ENCODE results near the gene ALG1L2.
"Not testable (repeated sequence)": the region's sequence is repeated elsewhere in the genome, so short reads cannot be mapped to it uniquely, and the experiment has no call there.

ALG1L2 gene

DNA sequence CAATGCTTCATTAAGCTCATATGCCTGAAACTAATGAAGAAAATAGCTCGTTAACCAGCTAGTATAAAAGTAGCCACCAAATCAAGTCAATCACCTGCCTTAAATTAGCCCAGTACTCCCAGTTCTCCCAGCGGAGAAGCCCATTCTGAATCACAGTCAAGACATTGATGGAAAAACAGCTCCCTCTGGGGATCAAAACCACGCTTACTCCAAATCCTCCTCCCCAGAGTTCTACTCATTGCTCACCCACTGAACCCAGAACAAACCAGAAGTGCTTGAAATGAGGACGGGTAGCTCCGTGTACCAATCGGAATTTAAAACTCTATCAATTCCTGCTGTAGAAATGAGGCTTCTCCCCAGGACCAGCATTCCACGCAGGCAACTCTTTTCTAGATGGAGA lies 54.7 kb downstream of the ALG1L2 start:
- not testable (repeated sequence) for DNase-seq

DNA sequence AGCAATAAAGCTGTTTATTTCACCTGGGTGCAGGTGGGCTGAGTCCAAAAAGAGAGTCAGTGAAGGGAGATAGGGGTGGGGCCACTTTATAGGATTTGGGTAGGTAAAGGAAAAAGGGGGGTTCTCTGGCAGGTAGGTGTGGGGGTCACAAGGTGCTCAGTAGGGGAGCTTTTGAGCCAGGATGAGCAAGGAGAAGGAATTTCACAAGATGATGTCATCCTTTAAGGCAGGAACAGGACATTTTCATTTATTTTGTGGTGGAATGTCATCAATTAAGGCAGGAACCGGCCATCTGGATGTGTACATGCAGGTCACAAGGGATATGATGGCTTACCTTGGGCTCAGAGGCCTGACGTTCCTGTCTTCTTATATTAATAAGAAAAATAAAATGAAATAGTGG lies 56.1 kb downstream of the ALG1L2 start:
- not testable (repeated sequence) for DNase-seq

DNA sequence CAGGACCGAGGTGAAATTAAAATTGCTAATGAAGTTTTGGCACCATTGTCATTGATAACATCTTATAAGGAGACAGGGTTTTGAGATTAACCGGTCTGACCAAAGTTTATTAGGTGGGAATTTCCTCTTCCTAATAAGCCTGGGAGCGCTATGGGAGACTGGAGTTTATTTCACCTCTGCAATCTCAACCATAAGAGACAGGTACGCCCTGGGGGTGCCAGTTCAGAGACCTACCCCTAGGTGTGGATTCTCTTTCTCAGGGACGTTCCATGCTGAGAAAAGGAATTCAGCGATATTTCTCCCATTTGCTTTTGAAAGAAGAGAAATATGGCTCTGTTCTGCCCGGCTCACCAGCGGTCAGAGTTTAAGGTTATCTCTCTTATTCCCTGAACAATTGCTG lies 57.4 kb downstream of the ALG1L2 start:
- not testable (repeated sequence) for DNase-seq

DNA sequence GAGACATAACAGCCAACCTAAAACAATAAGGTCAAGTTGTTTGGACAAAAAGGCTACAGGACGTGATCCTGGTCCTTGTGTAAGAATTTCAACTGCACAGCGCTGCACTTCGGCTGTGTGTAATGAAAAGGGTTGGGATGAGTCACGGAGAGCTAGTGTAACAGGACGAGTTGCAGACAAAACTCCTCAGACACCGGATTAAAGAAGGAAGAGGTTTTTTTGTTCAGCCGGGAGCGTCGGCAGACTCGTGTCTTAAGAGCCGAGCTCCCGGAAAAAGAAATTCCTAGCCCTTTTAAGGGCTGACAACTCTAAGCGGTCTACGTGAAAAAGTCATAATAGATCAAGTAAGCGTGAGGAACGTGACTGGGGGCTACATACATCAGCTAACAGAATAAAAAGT lies 59.1 kb downstream of the ALG1L2 start:
- DNase-seq = not testable (repeated sequence)

DNA sequence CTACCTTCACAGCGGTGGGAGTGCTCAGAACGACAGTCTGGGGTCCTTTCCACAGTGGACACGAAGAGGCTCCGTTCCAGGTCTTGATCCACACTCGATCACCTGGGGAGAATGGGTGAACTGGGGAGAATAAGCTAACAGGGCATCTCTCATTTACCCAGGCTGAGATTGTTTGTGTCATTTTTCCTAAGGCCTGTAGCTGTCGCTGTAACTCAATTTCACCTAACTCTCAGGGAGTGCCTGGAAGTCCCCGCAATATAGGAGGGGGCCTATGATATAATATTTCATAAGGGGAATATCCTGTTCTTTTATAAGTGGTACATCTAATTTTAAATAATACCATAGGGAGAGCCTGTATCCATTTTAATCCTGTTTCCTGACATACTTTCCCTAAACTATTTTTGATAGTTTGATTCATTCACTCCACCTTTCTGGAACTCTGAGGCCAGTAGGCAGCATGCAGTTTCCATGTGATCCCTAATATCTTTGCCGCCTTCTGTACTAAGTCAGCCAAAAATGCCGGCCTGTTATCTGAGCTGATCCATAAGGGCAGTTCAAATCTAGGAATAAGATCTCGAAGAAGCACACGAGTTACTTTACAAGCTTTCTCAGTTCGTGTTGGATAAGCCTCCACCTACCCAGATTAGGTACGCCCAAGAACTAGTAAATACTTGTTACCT lies 62.2 kb downstream of the ALG1L2 start:
- not testable (repeated sequence) for DNase-seq

DNA sequence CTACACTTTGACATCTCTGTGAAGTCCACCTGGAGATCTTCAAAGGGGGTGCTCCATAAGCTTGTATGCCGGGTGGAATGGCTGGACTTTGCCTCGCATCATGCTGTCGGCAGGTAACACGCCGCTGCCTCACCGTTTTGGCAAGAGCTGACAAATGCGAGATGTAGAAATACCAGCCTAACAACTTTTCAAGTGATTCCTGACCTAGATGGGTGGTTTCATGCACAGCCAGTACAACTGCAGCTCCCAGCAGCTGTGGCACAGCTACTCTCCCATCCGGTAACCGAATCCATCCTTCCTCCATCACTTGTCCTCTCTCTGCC lies 62.7 kb downstream of the ALG1L2 start:
- not testable (repeated sequence) for DNase-seq

DNA sequence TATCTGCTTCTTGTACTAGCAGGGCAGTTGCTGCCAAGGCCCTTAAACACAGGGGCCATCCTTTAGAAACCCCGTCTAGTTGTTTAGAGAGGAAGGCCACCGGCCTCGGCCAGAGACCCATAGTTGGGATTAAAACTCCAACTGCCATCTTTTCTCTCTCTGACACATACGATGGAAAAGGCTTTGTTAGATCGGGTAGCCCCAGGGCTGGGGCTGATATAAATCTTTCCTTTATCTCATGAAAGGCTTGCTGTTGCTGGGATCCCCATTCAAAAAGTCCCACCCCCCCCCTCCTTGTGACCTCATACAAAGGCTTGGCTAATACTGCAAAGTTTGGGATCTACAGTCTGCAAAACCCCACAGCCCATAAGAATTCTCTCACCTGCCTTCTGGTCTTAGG lies 63.8 kb downstream of the ALG1L2 start:
- DNase-seq = not testable (repeated sequence)

DNA sequence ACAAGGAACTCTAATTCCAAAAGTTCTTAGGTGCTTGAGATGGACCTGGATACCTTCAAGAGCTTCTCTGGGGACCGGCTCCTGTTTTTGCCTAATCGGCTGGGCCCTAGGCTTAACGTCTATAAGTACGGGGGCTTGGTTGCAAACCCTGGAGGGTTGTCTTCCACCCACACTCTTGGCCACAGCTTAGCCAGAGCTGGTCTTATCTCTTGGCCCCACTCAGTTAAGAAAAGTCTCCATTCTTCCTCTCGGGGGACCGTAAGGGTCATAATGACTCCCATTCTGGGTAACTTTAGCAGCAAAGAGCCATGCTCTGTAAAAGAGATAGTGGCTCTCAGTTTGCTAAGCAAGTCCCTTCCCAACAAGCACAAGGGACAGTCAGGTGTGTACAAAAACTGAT lies 64.8 kb downstream of the ALG1L2 start:
- not testable (repeated sequence) for DNase-seq

All from GF-D8 (cell line).